ENCODE results near the gene NFASC.

Gene NFASC

DNA sequence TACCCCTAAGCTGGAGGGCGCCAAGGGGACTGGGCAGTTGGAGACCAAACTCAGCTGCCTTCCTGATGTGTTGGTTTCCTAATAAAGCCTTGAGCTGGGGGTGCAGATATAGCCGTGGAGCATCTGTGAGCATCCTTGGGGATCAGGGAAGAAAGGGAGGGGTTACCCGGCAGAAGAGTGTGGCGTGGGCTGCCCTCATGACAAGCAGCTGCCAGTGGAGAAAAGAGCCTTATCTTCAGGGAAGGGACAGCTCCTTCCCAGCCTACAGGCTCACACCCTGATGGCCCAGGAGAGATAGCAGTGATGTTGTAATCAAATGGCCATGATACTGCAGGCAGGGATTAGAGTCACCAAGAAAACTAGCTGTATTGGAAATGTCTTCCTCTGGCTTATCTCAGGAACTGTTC lies 10.8 kb upstream of the NFASC start:
- DNase-seq (ENCODE audit: low spot score): no peak

DNA sequence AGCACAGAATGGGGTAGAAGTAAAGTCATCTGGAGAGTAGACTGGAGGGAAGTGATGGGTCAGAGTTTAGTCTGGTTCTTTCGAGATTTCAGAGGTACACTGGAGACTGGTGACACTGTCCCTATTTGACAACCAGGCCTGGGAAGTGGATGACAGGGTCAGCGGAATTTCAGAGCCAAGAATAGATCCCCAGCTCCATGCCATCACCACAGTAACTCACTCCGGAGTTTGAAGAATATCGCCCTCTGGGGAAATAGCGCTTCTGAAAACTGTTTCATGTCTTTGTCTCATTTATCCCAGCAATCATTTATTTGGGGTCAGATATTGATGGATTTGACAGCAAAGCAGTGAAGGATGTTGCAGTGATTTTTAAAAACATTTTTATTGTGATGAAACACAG lies 7.6 kb upstream of the NFASC start:
- DNase-seq (ENCODE audit: low spot score): peak; percentile 69

DNA sequence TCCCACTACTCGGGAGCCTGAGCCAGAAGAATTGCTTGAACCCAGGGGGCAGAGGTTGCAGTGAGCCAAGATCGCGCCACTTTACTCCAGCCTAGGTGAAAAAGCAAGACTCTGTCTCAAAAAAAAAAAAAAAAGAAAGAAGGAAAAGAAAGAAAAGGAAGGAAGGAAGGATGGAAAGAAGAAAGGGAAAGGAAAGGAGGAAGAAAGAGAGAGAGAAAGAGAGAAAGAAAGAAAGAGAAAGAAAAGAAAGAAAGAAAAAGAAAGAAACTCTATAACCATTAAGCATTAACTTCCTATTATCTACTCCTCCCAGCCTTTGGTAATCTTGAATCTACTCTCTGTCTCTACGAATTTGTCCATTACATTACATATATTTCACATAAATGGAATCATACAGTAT lies 6.9 kb upstream of the NFASC start:
- DNase-seq (ENCODE audit: low spot score): no peak

DNA sequence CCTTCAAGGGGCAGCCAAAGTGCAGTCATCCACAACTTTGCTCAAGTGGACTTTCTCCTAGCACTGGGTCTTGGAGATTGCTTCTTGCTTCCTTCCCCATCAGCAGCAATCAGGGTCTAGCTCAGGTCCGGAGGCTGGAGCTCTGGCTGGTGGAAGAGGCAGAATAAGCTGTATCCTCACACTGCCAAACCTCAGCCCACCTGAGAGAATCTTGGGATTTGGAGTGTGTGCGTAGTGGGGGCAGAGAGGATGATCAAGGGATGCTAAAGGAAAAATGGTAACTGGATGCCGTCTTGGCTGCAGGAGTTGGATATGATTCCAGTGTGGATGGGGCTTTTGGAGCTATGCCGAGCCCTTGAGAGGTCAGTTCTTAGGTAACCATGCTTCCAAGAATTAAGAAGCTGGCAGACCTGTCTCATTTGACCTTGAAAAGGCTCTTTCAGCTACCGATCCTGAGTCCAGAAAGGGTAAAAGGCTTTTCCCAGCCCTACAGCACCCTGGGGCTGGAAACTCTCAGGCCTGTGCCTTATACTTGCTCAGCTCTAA lies 4.5 kb upstream of the NFASC start:
- DNase-seq (ENCODE audit: low spot score): no peak

DNA sequence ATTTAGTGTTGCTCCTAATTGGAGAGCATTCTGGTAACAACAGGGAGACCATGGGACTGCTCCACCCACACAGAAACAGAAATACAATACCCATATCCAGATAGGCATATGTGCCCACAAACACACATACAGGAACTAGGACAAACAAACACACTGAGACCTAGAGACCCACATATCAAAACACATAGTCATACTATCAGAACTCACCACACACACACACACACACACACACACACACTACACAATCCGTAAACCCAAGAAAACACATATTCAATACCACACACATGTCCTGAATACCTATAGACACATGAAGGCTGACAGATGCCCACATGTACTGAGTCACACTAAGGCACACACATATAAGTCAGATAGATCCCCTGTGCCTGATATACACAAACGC lies 3.5 kb upstream of the NFASC start:
- no peak for DNase-seq (ENCODE audit: low spot score)

DNA sequence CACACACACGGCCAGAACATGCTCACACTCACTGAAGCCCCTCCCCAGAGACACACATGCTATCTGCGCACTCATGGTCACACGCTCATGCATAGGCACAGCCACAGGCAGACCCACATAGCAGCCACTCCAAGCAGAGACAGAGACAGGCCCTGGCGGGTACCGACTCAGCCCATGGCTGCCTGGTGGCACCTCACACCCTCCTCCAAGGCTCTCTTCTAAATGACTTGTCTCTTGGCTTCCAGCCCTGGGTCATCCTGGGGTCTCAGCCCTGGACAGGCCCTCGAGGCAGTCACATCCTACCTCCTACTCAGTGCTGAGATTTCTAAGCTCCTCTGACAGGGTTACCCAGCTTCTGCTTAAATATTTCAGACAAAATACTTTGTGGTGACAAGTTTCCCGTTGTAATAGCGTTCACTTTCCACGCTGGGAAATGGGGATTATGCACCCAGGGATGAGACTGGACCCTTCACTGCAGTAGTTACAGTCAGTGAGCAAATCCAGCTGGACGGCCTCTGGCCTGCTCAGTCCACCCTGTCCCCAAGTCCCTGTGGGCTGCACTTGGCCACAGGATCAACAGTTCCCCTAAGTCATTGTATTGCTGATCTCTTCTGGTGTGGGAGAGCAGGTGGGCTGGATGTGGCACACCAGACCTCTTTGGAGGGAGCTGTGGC lies 2.9 kb upstream of the NFASC start:
- no peak for DNase-seq (ENCODE audit: low spot score)

DNA sequence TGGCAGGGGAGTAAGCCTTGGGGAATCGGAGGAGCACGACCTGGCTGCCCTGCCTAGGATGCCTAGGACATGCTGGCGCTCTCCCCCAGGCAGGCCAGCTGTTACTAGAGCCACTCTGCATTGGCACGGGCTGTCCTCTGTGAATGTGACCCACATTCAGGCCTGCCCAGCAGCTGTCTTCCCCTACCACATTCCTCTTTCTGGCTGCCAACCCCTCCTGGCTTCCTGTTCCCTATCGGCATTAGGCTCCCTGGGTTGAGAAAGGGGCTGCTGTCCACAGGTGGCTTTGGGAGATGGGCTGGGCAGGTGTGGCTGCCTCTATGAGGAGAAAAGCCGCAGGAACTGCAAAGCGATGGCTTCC lies 2.3 kb upstream of the NFASC start:
- peak; percentile 83 for DNase-seq (ENCODE audit: low spot score)

DNA sequence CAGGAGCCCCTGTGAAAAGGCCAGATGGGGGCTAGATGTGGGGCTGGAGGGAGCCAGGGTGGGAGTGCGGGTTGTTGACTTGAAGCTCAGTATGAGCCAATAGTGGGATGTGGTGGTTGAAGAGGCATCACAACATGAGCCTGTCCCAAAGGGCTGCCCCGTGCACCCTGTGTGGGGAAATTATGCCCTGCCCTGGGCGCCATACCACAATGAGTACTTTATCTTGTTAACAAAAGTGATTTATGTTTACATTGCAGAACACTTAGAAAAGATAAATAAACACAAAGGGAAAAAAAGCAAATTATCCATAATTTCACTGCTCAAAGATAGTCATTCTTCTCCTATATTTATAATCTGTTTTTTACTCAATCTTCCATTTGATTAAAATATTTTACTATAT lies 1.6 kb upstream of the NFASC start:
- no peak for DNase-seq (ENCODE audit: low spot score)

DNA sequence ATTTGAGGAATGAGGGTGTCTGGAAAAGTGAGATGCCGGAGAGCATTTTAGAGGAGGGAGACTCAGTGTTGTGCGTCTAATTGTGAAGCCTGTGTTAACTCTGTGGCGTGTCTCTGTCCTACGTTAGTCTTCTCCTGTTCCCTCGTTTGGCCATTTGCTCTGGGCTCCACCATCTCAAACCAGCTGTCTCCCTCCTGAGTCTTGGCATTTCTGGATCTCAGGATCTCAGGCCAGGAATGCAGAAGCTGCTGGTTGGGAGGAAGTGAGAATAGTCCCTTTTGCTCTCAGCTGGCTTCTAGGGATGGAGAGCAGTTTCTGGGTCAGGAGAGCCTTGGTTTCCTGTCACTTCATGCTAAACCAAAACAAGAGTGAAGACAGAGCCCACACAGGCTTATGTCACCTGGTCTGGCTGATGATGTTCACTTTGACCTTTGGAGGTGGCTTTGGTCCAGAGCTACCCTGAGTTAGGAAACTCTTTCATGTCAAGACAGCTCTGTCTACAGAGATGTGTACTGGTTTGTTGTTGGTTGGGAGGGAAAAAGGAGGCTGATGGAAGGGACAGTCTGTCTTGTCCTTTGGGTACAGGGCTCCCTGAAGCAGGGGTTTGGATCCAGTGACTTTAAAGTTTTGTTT lies 859 bp downstream of the NFASC start:
- DNase-seq (ENCODE audit: low spot score): no peak

DNA sequence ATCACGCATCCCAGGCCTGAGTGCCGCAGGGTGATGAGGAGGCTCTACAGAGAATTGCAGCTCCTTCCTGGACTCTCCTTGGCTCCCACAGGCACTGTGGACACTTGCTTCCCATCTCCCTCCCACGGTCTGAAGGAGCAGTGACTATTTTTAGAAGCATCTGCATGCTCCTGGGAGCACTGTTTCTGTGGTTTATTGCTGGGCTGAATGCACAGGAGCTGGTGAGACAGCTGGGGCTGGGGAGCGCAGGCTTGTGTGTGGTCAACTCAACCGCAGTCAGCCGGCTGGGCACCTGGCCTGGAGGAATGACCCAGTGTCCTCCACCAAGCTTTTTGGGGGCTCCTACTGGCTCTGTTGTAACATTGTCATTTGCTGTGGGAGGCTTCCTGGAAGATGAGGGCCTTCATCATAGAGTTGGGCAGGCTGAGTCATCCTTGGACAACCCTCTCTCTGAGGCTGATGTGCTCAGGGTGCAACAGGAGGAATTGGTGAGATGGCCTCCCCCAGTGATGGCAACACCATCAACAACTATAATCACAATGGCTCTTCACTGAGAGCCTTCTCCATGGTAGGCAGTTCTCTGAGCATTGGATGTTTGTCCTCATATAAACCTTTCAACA lies 1.7 kb downstream of the NFASC start:
- DNase-seq (ENCODE audit: low spot score): no peak

DNA sequence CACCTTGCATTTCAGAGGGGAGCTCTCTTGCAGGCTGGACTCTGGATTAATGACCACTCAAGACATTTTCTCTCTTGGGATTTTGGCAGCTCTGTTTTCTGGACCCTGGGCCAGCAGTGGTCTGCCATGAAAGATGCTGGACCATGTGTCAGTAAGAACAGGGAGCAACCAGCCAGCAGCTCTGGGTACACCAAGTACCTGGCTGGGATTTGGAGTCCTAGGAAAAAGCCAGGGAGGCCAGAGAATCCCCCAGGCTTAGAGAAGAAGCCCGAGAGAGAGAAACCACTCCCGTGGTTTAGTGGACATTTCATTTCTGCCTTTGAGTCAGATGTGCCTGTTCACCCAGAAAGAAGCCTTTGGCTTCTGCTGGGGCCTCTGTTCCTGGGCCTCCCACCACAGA lies 2.5 kb downstream of the NFASC start:
- DNase-seq (ENCODE audit: low spot score): no peak

DNA sequence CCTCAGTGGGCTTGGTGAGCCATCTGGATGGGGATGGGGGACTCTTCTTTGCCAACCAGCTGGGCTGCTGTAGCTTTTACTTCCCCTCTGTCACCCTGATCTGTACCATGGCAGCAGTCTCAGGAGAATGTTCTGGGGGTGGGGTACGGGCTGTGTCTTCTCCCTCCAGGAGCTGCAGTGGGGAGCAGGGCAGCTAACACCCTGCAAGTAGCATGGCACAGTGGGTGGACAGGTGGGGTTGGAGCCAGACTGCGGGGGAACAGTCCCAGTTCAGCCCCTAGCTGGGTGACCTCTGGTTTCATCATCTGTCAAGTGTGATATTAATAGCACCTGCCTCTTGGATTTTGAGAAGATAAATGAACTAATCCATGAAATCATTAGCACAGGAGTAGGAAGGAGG lies 3.1 kb downstream of the NFASC start:
- no peak for DNase-seq (ENCODE audit: low spot score)

DNA sequence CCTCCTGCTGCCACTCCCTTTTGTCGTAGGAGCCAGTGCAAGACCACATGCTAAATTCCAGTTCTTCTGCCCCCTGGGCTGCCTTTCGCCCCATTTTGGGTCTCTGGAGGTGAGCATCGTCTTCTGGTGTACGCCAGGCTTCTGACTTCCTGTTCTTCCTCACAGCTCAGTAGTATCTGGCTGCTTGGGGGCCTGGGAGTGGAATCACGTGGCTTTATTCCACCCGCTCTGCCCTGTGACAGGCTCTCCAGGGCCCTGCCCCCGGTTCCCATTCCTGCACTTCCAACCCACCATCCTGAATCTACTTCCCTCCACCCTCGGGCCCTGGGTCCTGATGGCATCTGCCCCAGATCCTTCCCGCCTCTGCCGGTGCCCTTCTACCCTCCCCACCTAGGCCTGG lies 3.6 kb downstream of the NFASC start:
- no peak for DNase-seq (ENCODE audit: low spot score)

DNA sequence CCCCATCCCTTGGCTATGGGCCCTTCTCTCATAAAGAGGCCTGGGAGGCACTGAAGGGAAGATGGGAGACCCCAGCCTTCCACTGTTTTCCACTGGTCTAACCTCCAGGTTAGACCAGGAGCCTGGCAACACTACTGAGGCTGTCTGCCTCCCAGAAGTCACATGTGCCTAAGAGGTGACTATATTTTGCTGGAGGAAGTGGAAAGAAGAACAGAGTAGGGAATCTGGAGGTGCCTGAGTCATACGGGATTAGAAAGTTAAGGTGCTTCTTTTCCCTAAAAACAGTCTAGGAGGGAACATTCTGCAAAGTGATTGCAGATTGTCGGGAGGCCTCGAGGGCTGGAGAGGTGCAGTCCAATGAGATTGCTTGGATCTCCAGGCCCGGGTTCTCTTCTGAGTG lies 4.6 kb downstream of the NFASC start:
- DNase-seq (ENCODE audit: low spot score): no peak

DNA sequence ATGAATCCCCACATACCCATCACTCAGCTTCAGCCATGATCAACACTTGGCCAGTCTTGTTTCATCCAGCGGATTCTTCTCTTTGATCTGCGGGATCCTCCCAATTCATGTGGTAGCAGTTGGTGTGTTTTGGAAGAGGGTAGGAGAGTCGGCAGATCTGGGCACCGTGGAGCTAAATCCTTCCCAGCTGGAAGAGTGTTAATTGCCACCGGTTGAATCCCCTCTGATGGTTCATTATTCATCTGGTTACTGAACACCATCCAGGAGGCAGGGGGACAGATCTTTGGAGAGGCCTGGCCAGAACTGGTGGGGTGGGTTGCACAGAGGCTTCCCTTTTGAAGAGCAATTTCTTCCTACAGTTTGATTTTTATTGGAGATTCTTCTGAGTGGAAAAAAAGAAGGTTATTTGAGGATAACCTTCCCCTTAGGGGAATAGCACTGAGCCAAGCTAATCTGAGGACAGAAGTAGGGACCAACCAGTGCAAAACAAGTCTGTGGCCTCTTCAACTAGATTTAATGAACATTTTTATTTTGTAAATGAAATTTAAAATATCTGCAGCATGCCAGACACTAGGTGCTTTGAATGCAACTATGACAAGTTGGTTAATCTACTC lies 8.1 kb downstream of the NFASC start:
- DNase-seq (ENCODE audit: low spot score): no peak

DNA sequence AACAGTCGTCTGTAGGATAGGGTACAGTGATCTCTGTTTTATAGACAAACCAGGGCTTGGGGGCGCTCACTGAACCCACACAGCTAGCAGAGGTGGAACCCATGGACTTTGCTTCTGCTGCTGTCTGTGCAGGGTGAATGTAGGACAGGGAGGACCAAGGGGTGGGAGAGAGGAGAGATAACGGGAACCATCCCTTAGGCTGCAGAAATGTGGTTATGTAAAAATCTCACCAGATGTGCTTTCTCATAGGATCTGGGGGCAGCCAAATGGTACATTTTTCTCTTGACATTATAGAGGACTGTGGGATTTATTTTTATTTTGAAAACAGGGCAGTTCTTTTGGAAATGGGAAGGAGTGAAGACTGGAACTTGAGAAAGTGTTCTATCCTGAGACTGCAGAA lies 8.7 kb downstream of the NFASC start:
- no peak for DNase-seq (ENCODE audit: low spot score)

DNA sequence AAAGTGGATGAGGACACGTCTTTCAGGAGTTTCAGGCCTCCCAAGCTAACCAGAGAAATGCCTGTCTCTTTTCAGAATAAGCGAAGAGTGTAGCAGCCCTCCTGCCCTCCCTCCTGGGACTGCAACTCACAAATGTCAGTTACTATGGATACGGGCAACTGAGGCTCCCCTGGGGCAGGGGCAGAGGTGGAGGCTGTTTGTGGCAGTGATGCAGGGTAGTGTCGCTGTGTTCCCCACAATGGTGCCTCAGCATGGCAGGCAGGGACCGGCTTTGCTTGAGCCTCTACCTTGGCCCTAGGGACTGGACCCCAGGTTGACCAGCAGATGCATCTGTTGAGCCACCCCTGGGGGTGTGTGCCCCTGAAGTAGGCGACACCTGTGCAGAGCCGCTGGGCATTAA lies 10.2 kb downstream of the NFASC start:
- no peak for DNase-seq (ENCODE audit: low spot score)

DNA sequence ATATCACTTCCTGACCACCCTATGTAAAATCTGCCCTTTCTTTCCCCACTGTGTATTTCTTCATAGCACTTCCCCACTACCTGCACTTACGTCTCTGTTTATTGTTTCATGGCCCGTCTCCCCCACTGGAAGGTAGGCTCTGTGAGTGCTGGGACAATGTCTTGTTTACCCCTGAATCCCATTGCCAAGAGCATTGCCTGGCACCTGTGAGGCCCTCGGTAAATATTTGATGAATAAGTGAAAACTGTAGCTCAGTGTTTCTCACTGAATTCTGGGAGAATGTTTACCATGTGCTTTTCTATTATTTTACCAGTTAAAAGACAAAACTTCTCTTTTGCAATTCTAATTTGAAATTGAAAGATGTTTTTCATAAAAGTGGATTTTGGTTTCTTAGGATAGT lies 11.8 kb downstream of the NFASC start:
- DNase-seq (ENCODE audit: low spot score): no peak

DNA sequence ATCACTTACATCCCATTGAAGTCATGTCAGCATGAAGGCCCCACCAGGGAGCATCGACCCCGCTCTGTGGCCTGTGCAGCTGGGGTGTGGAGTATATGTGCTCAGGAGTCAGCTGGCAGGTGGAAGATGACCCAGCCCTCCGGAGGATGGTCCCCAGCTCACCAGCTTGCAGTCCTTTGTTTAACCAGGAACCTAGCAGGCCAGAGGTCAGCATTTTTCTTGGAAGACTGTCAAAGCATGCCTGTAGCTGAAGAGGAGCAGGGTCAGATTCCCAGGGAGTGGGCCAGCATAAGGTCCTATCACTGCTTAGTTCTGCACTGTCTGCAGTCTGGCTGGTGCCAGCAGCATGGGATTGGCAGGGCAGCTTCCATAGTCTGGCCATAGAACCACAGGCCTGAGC lies 12.7 kb downstream of the NFASC start:
- DNase-seq (ENCODE audit: low spot score): no peak

DNA sequence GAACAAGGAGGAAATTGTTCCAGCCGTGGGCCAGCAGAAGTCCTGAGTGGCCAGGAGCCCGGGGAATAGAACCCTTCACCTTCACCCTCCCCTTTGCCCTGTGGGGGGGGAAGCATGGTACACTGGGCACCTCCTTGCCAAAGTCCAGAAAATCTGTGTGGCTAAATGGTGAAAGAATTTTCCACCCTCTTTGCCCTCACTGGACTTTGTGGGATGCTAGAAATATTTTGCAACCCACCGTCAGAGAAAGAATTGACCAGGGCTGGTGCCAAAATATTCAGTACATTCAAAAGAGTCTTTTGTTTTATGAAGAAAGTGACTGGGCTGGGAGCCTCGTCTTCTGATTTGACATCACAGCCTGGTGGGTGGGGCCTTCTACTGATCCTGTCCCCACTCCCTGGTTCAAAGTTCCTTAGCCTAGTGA lies 14.6 kb downstream of the NFASC start:
- peak; percentile 93 for DNase-seq (ENCODE audit: low spot score)

DNA sequence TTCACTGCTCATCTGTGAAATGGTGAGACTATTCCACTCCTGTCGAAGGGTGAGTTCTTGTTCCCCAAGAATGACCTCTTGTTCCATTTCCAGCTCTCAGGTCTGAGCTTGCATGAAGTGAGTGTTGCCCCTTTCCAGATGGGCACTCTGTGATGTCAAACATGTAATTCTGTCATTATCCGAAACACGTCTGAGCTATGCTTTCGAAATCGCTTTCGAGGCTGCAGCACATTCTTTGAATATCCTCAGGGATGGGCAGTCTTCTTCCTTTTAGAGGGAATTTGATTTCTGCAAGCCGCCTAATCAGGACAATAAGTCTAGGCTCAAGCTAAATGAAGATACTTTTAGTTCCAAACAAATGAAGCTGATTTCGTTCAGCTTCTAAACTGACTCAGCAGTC lies 15.1 kb downstream of the NFASC start:
- DNase-seq (ENCODE audit: low spot score): no peak

DNA sequence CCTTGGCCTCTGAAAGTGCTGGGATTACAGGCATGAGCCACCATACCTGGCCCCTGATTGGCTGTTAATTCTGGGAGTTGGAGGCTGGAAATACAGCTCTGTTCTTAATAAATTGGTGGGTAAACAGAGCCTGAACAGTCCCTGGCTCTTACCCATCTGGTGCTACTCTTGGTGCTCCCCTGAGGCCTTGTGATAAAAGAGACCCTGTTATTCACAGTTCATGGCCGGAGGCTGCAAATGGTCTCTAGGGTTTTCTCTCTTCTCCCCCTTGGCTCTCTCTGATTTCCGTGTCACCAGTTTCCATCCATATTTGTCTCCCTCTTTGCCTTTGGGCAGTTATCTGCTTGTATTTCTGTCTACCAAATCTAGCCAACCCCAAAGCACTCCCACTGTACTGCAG lies 17.2 kb downstream of the NFASC start:
- no peak for DNase-seq (ENCODE audit: low spot score)

DNA sequence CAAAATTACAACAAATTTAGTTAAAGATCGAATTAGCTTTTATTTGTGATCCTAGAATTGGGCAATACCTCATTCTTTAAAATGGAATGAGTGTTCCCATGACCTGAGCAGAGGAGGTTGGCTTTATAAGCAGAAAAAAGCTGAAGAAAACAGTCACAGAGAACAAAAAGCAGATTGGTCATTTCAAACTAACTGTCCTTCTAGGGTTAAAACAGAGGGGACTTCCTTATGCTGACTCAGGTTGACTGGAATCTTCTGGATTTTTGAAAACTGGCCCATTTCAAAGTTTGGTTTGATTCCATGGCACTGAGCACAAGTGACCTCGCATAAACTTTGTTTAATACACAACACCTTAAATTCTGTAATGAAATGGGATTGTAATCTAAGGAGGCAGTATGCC lies 17.6 kb downstream of the NFASC start:
- DNase-seq (ENCODE audit: low spot score): no peak
